ENCODE measurements around the gene HOPX.

DNA sequence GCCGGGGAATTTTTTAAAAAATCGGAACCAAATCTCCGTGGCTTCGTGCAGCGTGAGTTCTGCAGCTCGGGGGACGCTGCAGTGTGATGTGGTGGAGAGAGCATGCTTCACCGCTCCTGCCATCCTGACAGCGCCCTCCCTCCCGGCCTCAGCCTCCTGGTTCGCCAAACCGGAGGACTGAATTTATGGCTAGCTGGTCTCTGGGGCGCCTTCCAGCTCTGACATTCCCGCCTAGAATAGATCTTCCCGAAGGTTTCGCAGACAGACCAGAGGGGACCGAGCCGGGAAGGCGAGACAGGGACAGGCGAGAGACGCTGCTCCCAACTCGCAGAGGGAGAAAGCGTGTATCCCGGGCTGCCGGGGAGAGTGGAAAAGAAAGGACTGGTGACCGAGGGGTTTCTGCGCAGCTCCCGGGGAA, 25.9 kb downstream of the HOPX start:
- no peak for TF ChIP-seq POLR2AphosphoS5 (IDR thresholded peaks at IDR 0.05)
- TF ChIP-seq CTCF (IDR thresholded peaks at IDR 0.05): no peak
- TF ChIP-seq POLR2A (IDR thresholded peaks at IDR 0.05): no peak

Data from stomach (tissue), 4 donors.